ENCODE data around the gene PSTPIP1.

GRCh38 chr15:76982356-76982755 lies 12.6 kb upstream of the PSTPIP1 start:
- TF ChIP-seq, protein P1, sequence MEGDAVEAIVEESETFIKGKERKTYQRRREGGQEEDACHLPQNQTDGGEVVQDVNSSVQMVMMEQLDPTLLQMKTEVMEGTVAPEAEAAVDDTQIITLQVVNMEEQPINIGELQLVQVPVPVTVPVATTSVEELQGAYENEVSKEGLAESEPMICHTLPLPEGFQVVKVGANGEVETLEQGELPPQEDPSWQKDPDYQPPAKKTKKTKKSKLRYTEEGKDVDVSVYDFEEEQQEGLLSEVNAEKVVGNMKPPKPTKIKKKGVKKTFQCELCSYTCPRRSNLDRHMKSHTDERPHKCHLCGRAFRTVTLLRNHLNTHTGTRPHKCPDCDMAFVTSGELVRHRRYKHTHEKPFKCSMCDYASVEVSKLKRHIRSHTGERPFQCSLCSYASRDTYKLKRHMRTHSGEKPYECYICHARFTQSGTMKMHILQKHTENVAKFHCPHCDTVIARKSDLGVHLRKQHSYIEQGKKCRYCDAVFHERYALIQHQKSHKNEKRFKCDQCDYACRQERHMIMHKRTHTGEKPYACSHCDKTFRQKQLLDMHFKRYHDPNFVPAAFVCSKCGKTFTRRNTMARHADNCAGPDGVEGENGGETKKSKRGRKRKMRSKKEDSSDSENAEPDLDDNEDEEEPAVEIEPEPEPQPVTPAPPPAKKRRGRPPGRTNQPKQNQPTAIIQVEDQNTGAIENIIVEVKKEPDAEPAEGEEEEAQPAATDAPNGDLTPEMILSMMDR (conservative IDR thresholded peaks at IDR 0.05; ENCODE audit: low read length) = no peak
- TF ChIP-seq EZH2phosphoT487 (IDR thresholded peaks at IDR 0.05; ENCODE audit: borderline replicate concordance) = no peak
